Muscle of back (tissue), 13 donors: ENCODE data around the gene AICDA. TPM values are rescaled to one million over a fixed set of nuclear protein-coding genes. Genes with fewer than 3 reads are reported as not detected.
"Not testable (repeated sequence)": the region's sequence is repeated elsewhere in the genome, so short reads cannot be mapped to it uniquely, and the experiment has no call there.

ENCODE experiments used
- DNase-seq, 3 donors: peaks; one replicate each; pipeline versions ENCODE4 v3.0.0 to v3.0.0-alpha.2; 2013
- long read RNA-seq, 9 donors: transcript quantifications; one replicate each; lab custom pipeline, GENCODE V29; 2026
- polyA plus RNA-seq, 10 donors: library from polyadenylated mRNA; unstranded; fragments of 120-200 nt; gene quantifications; one replicate each; pipeline ENCODE4 v1.2.1, GENCODE V29; 2013; ENCODE audit not compliant: insufficient read length in 10 of 10

AICDA gene
- polyA plus RNA-seq: under 1 TPM; 0.22 to 0.74 (median 0.35) TPM
- long read RNA-seq, donor 1: 0 reads
- long read RNA-seq, donor 2: 0 reads
- long read RNA-seq, donor 3: 0 reads
- long read RNA-seq, donor 4: 0 reads
- long read RNA-seq, donor 5: 0 reads
- long read RNA-seq, donor 6: 0 reads
- long read RNA-seq, donor 7: 0 reads
- long read RNA-seq, donor 8: 0 reads
- long read RNA-seq, donor 9: 0 reads

DNA sequence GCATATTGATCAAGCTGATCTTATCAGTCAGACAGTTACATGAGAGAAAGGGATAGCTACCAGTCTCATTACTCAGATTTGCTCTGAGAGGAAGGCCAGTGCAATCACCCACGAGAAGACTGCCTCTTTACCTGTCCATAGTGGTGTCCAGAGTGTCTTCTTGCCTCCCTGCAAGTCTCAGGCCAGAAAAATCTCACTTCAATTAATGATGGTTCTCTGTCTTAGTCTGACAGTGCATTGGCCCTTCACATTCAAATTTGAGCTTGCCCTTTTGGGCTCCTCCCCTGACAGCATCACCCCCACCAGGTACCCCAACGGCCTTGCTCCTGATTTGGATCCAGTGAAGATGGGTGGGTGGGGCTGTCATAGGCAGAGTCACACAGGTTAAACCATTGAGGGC lies at the start of gene AICDA:
AICDA (minus strand) TSS at position 231 of the 400 bp plus-strand sequence; CDS start at position 139, 92 bp downstream.
- DNase-seq: no peak

DNA sequence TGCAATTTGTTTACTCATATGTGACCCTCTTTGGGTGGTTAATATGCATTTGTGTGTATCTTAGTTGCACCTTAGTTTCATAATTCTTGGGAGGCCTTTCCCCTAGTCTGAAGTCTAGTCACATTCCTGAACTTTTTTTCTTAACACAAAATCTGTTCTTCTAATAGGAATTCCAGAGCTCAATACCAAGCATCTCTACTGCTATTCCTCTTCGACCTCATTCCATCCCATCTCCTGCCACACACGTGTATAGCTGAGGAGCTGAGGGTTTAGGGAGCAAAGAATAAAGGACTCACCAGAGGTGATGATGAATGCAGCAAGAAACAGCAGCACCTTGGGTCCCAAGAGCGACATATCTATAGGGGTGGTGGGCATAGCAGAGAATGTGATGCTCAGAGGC lies 49.1 kb upstream of the AICDA start:
- DNase-seq: peak in 1 of 3 donors; percentile 26

DNA sequence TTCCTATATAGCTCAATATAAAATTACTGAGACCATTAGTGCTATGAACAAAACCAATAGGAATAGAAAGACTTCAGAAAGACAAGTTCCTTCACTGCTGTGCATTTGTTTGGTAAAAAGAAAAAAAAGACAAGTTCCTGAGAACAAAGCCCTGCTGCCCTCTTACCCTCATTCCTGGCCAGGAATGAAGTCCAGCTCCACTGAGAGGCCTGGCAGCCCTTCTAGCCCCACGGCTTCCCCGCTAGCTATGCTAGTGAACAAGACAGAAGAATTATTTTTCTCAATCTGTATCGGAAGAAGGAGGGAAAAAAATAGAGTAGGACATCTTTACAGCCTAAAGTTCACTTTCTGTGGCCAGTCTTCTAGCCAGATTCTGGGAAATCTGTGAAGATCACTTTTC lies 48.4 kb upstream of the AICDA start:
- DNase-seq: no peak

DNA sequence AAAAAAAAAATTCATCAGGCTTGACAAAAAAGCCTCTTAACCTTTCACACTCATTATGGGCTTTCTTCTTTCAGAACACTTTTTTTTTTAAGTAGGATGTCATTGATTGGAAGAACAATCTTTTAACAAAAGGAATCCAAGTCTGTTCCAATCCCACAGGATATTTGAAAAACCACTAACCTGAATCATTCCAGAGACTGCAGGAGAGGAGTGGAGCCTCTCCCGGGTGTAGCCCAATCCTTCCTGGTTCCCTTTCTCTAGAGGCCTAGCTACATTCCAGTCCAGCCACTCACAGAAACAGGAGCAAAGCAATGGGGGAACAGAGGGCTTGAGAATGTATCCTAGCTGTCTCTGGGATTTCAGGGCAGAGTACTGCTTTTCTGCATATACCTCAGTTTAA lies 45.7 kb upstream of the AICDA start:
- peak in 1 of 3 donors; percentile 87 for DNase-seq

DNA sequence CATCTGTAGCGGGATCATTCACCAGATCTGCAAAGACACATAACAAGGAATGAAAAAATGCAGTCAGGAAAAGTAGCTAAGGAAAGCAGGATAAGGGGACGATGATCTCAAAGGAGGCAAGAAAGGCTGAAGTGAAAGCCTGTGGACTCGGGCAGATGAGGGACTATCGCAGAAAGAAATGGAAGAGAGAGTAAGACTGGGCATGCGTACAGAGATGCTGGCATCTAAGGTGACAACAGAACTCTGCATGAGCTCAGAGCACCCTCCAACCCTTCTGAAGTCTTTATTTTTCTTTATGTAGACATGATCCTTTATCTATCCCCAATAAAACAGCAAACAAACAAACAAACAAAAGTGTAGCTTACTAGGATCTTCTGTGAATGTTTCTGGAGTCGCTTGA lies 42.8 kb upstream of the AICDA start:
- DNase-seq: no peak

DNA sequence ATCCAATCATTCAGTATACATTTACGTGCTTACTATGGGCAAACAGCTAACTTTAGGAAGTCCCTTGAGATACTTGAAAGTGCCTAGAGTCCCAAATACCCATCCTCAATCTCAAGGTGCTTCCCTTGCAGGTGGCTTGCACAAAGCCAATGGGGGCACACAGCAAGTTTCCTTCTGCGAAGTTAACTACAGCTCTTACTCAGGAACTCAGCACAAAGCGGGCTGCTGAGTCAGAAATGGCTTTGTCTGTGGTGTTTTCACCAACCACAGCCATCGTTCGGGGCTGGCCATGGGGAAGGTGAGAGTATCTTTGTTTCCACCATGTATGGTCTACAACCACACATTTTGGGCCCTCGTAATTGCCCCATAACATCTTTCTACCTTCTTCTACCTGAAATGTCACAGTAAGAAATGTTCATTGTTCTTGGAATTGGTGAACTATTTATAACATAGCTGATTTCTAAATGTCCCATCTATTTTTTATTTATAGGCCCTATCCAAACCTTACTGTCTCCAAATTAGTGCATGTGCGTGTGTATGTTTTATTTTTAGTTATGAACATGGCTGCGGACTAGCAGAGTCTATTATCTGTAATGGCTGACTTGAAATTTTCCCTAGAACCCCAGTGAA lies 36.0 kb upstream of the AICDA start:
- no peak for DNase-seq

DNA sequence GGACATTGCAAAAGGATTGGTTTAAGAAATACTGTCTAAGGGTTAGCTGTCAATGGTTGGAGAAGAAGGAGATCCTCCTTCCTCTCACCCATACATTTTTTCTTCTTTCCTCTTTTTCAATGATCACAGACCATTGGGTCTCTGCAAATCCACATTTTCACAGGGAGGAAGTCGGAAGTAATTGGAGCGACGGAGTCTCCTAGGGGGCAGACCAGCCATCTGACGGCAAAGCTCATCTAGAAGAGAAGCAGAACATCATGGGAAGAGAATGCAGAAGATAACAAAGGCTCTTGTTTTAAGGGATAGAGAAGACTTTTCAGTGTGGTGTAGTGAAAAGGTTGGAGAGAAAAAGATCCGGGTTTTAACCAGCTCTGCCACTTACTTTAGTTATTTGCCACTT lies 35.3 kb upstream of the AICDA start:
- no peak for DNase-seq

DNA sequence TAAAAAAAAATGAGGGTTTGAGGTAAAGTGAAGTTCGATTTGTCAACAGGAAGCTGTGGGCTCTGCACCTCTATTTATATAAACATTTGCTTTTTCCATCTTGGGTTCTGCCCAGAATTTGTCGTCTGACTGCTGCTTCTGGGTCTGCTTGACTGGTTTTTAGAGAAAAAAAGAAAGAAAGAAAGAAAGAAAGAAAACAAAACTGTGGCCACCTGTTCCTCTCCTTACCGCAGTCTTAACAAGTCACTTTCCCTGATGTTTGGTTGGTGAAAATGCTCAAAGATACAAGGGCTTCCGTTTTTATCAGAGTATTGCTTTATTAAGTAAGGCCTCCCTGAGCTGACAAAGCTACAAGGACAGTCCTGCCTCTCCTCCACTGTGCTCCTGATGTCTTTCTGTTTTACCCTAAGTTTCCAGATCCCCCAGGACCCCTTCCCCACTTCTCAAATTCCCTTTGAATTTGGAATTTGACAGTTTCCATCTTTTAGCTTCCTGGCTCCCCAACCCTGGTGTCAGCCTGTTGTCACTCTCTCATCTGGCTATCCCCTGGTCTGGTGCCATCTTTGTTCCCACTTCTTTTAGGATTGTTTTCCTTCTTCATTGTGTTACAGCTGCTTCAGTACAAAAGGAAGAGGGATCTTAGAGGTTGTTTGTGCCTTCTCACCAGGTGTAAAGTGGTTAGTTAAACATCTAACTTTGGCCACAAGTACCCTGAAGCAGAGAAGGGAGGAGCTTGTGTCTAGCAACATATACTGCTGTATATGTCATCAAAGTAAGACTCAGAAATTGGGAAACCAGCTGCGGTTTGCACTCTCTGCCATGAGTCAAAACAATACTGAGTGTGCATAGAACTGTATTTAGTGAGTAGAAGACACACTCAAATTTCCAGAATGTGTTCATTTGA lies 31.9 kb upstream of the AICDA start:
- no peak for DNase-seq

DNA sequence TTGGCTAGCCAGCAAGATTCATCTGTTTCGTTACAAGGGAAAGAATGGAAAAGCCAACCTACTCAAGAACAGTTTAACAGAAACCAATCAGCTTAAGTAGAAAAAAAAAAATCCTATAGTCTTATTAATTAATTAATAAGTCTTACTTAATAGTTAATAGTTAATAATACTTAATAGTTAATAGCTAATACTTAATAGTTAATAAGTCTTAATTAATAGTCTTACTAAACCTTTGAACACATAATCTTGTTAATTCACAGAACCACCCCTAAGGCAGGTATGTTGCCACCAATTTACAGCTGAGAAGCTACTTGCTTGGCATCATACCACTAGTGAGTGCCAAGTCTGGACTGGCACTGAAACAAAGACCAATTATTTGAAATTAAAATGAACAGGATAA lies 30.1 kb upstream of the AICDA start:
- DNase-seq: no peak

DNA sequence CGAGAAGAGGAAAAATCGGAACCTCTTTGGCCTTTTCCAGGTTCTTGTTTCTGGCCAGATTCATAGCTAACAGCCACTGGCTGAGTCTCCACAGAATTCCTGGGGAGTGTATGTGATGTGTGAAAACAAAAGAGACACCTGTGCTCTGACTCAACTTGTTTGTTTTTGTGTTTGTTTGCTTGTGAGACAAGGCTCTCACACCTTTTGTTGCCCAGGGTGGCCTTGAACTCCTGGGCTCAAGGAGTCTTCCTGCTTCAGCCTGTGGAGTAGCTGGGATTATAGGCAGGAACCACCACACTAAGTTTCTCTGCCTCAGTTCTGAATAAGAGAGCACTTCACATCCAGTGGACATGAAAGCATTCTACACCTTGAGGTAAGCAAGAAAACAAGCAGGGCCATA lies 27.3 kb upstream of the AICDA start:
- no peak for DNase-seq

DNA sequence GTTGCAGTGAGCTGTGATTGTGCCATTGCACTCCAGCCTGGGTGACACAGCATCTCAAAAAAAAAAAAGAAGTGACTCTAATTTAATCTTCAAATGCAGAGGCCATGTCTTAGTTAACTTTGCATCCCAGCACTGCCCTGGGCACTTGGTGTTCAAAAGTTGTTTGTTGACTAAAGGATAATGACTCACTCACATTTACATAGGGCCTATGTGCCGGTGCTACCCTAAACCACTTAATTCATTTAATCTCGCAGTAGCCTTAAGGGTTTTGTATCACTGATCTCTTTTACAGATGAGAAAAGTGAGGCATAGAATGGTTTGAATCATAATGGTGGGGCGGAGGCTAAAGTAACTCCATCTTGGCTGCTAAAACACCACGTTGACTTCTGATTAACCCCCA lies 26.3 kb upstream of the AICDA start:
- no peak for DNase-seq

DNA sequence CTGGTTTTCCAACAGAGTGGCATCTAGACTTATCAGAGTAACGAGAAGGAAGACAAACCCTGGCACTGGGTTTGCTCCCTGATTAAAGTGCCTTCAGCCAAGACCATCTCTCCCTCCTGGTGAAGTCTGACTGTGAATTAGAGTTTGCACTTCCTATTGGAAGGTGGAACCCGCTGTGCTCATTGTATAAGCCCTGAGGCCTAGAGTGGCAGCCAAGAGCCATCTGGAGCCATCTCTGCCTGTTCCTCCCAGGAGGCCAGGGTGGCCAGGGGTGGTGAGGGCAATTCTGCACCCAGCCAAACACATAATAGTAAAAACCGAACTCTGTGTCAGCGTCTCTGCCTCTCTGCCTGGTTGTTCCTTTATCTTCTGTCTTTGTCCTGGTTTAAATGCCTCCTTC lies 25.0 kb upstream of the AICDA start:
- DNase-seq: no peak

DNA sequence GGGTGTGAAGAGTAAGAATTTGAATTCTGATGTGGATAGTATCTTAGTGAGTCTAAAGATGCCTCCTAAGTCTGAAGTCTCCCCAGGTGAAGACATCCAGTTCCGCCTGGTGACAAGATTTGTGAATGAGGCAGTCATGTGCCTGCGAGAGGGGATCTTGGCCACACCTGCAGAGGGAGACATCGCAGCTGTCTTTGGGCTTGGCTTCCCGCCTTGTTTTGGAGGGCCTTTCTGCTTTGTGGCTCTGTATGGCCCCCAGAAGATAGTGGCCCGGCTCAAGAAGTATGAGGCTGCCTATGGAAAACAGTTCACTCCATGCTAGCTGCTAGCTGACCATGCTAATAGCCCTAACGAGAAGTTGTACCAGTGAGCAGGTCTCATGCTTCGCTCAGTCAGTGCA lies 24.6 kb upstream of the AICDA start:
- DNase-seq: no peak

DNA sequence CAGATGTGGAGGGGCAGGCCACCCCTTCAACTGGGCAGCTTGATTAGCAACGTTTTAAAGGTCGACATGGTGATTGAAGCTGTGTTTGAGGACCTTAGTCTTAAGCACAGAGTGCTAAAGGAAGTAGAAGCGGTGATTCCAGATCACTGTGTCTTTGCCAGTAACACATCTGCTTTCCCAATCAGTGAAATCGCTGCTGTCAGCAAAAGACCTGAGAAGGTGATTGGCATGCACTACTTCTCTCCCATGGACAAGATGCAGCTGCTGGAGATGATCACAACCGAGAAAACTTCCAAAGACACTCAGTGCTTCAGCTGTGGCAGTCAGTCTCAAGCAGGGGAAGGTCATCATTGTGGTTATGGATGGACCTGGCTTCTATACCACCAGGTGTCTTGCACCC lies 23.9 kb upstream of the AICDA start:
- no peak for DNase-seq

DNA sequence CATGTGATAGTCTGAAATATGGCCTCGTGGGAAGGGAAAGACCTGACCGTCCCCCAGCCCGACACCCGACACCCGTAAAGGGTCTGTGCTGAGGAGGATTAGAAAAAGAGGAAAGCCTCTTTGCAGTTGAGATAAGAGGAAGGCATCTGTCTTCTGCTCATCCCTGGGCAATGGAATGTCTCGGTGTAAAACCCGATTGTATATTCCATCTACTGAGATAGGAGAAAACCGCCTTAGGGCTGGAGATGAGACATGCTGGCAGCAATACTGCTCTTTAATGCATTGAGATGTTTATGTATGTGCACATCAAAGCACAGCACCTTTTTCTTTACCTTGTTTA lies 23.3 kb upstream of the AICDA start:
- not testable (repeated sequence) for DNase-seq

DNA sequence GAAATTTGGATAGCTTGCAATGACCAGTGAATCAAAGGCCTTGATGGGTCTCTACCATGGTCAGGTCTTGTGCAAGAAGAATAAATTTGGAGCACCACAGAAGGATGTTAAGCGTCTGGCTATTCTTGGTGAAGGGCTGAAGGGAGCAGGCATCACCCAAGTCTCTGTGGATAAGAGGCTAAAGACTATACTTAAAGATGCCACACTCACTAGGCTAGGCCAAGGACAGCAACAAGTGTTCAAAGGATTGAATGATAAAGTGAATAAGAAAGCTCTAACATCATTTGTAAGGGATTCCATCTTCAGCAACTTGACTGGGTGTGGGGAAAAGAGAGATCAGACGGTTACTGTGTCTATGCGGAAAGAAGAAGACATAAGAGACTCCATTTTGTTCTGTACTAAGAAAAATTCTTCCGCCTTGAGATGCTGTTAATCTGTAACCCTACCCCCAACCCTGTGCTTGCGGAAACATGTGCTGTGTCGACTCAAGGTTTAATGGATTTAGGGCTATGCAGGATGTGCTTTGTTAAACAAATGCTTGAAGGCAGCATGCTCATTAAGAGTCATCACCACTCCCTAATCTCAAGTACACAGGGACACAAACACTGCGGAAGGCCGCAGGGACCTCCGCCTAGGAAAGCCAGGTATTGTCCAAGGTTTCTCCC lies 22.8 kb upstream of the AICDA start:
- not testable (repeated sequence) for DNase-seq

DNA sequence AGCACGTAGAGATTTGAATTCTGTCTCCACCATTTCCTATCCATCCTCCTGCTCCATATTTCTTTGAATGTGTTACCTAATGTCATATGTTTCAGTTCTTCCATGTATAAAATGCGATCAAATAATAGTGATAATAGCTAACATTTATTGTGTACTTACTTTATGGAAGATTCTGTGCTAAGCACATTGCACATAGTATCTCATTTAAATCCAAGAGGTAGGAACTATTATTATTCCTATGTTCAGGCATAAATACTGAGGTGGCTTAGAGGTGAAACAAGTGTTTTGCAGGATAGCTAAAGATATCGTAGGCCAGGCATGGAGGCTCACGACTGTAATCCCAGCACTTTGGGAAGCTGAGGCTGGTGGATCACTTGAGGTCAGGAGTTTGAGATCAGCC lies 17.5 kb upstream of the AICDA start:
- DNase-seq: no peak

DNA sequence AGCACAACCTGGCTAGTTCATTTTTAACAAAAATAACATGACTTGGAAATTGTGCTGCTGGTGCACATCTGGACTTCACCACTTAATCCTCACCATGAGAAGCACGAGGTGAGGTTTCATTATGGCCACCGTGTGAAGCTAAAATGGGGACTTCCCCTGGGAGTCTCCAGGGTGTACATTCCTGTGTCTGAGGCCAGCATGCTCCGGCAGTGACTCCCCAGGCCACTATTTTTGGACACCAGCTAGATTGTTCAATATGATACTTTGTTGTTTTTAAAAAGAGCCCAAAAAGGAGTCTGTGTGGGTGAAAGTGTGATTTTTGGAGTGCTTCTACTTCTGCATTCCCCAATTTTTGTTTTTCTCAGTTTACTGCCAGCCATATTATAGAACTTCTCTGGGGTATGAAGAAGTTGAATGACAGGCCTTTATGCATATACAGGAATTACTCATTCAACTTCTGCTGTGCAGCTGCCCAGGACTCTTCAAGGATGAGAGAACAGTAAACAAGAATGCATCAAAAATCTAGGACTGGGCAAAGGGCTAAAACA lies 16.9 kb upstream of the AICDA start:
- peak in 1 of 3 donors; percentile 15 for DNase-seq

DNA sequence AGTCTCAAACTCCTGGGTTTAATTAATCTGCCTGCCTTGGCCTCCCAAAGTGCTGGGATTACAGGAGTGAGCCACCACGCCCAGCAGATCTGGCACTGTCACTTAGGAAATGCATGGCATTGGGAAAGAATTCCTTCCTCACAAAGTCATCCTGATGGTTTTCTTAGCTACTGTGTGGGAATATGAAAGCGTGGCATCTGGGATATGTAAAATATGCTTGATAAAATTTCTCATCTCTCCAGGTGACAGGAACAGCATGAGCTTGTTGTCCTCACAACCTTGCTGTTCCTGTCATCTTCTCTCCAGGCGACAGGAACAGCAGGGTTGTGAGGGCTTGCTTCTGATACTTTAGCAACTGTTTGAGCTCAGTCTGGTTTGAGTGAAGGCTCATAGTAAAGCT lies 16.1 kb upstream of the AICDA start:
- DNase-seq: no peak

DNA sequence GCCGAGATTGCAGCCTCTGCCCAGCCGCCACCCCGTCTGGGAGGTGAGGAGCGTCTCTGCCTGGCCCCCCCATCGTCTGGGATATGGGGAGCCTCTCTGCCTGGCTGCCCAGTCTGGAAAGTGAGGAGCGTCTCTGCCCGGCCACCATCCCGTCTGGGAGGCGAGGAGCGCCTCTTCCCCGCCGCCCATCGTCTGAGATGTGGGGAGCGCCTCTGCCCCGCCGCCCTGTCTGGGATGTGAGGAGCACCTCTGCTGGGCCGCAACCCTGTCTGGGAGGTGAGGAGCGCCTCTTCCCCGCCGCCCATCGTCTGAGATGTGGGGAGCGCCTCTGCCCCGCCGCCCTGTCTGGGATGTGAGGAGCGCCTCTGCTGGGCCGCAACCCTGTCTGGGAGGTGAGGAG lies 12.1 kb upstream of the AICDA start:
- DNase-seq: not testable (repeated sequence)

DNA sequence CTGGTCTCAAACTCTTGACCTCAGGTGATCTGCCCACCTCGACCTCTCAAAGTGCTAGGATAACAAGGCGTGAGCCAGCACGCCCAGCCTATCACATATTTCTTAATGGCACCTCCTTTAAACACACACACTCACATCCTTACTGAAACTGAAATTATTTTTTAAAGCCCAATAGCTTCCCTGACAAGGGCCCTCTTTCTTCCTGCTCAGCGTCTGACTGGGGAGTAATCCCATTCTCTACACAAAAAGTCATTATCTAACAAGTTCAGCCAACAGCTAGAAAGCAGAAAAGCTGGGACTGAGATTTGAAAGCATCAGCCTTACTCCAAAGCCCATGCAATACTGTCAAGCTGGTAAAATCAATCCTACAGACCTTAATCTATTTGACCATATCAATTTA lies 10.0 kb upstream of the AICDA start:
- no peak for DNase-seq

DNA sequence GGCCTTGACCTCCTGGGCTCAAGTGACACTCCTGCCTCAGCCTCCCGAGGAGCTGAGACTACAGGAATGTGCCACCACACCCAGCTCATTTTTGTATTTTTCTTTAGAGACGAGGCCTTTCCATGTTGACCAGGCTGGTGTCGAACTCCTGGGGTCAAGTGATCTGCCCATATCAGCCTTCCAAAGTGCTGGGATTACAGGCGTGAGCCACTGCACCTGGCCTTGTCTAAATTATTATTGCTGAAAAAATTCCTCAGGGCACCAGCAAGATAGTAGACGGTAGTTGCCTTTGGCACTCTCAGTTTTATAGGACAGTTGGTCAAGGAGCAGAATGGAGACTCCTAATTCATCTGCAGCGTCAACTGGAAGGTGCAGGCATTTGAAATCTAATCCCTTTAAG lies 2.5 kb upstream of the AICDA start:
- DNase-seq: no peak
